Karpas-422 (cell line): ENCODE data around the gene LY86. TPM values are rescaled to one million over a fixed set of nuclear protein-coding genes. Genes with fewer than 3 reads are reported as not detected.

Experiments
- DNase-seq: peaks from one replicate; pipeline ENCODE4 v3.0.0-alpha.2; 2015
- H2AFZ ChIP-seq: fragments of 200-600 bp; sonication (generic); 2 replicates; pipeline ENCODE4 v1.6.1; 2014; ENCODE audit warnings: antibody characterized with exemption, low read length, mixed read lengths
- H3K27ac ChIP-seq: fragments of 200-600 bp; sonication (generic); 2 replicates; pipeline ENCODE4 v1.5.1; 2014; ENCODE audit warnings: mild to moderate bottlenecking, low read length, moderate library complexity
- H3K27me3 ChIP-seq: fragments of 200-600 bp; sonication (generic); 2 replicates; pipeline ENCODE4 v1.6.1; 2014; ENCODE audit warnings: low read length, mixed read lengths
- H3K36me3 ChIP-seq: fragments of 200-600 bp; sonication (generic); 2 replicates; pipeline ENCODE4 v1.6.1; 2014; ENCODE audit warnings: low read length, mixed read lengths; ENCODE audit not compliant: insufficient read depth
- H3K4me1 ChIP-seq: fragments of 200-600 bp; sonication (generic); 2 replicates; pipeline ENCODE4 v1.6.1; 2014; ENCODE audit warnings: mild to moderate bottlenecking, low read length, mixed read lengths
- H3K4me2 ChIP-seq: fragments of 200-600 bp; sonication (generic); 2 replicates; pipeline ENCODE4 v1.6.1; 2014; ENCODE audit warnings: low read length, low read depth, mild to moderate bottlenecking; ENCODE audit not compliant: poor library complexity, severe bottlenecking
- H3K4me3 ChIP-seq: fragments of 200-600 bp; sonication (generic); 2 replicates; pipeline ENCODE4 v1.5.1; 2014; ENCODE audit warnings: mild to moderate bottlenecking, antibody characterized with exemption, low read length, mixed read lengths
- H3K79me2 ChIP-seq: fragments of 200-600 bp; sonication (generic); 2 replicates; pipeline ENCODE4 v1.6.1; 2014; ENCODE audit warnings: mild to moderate bottlenecking, low read length, mixed read lengths
- H3K9ac ChIP-seq: fragments of 200-600 bp; sonication (generic); 2 replicates; pipeline ENCODE4 v1.6.0; 2014; ENCODE audit warnings: low read length
- H3K9me2 ChIP-seq: fragments of 200-600 bp; sonication (generic), shearing (Covaris generic); replicated peaks from 2 replicates; pipeline ENCODE4 v1.6.0; 2014; ENCODE audit warnings: mild to moderate bottlenecking, low read length, moderate library complexity; ENCODE audit not compliant: insufficient read depth
- H3K9me3 ChIP-seq: fragments of 300-700, 200-600 bp; sonication (generic); 2 replicates; pipeline ENCODE4 v1.6.1; 2014; ENCODE audit warnings: low read length, mixed read lengths
- H4K20me1 ChIP-seq: fragments of 200-600 bp; sonication (generic); 2 replicates; pipeline ENCODE4 v1.6.1; 2014; ENCODE audit warnings: mild to moderate bottlenecking, antibody characterized with exemption, low read length, low read depth; ENCODE audit not compliant: insufficient read depth
- total RNA-seq: library from RNA; depleted of rRNA; stranded (reverse); fragments of >200 nt; shearing (Covaris generic); gene quantifications from 2 replicates; pipeline ENCODE4 v1.2.3, GENCODE V29; 2014; ENCODE audit warnings: low replicate concordance

LY86 gene
- total RNA-seq, 1 experiment from 2014 or later, result 187 TPM

DNA sequence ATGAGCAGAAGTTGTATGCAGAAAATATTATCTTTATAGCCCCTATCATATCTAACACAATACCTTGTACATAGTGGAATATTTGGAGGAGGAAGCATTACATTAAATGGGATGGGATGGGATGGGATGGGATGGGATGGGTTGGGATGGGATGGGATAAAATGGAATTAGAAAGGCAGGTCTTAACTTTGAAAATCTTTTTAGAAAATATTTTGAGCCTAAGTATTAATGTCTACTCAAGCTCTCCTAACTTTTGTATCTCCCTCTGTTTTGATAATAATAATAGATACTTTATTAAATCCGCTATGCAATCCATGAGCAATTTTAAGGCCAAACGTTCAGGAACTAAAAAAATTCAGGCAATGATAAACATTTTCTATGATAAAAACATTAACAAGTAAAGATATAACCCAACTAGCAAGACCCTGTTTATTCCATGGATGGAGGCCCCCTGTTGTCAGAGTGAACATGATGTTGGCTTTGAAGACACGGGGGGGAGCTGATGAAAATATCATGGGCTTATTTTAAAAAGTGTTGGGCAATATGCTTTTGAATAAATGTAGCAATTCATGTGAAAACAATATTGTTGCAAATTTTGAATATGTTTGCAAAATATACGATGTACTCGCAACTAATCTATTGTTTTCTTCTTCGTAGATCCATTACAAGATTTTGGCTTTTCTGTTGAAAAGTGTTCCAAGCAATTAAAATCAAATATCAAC is 35.9 kb downstream of the LY86 start:
- H3K4me3 ChIP-seq, result no peak overlapping the region
- no peaks in the 10 kb centered on the region for H3K9me2 ChIP-seq
- H3K9ac ChIP-seq, result no peak overlapping the region
- peaks cover 3% of the 10 kb centered on the region; the same call in 1 of the 2 replicates for H3K79me2 ChIP-seq
- H3K27ac ChIP-seq, result no peak overlapping the region
- no peaks in the 10 kb centered on the region for H3K9me3 ChIP-seq
- no peak overlapping the region for H2AFZ ChIP-seq
- no peak overlapping the region for H3K4me2 ChIP-seq
- DNase-seq, result no peak
- peaks cover 39% of the 10 kb centered on the region; the same call in 1 of the 2 replicates for H3K36me3 ChIP-seq
- H4K20me1 ChIP-seq, result no peaks in the 10 kb centered on the region
- H3K27me3 ChIP-seq, result no peaks in the 10 kb centered on the region
- 0 out of 2 replicates have a peak, but pooled peaks cover 5% of the 10 kb centered on the region for H3K4me1 ChIP-seq

- 0 out of 2 replicates have a peak, but pooled peaks cover 5% of the 10 kb centered on the region for H3K4me1 ChIP-seq
- H3K9me3 ChIP-seq, result no peaks in the 10 kb centered on the region
- H3K9ac ChIP-seq, result no peak overlapping the region
- no peaks in the 10 kb centered on the region for H3K27me3 ChIP-seq
- no peak for DNase-seq
- peaks cover 49% of the 10 kb centered on the region; the same call in 1 of the 2 replicates for H3K36me3 ChIP-seq
- H3K27ac ChIP-seq, result no peak overlapping the region
- no peaks in the 10 kb centered on the region for H3K9me2 ChIP-seq
- no peak overlapping the region for H3K4me2 ChIP-seq
- no peaks in the 10 kb centered on the region for H4K20me1 ChIP-seq
- H3K79me2 ChIP-seq, result peaks cover 2% of the 10 kb centered on the region; the same call in 1 of the 2 replicates
- H3K4me3 ChIP-seq, result no peak overlapping the region
- H2AFZ ChIP-seq, result no peak overlapping the region
Observed at GRCh38 chr6:6626187-6626586, 37.7 kb downstream of the LY86 start.

- no peaks in the 10 kb centered on the region for H3K9me2 ChIP-seq
- no peak for DNase-seq
- H4K20me1 ChIP-seq, result no peaks in the 10 kb centered on the region
- no peaks in the 10 kb centered on the region for H3K79me2 ChIP-seq
- no peaks in the 10 kb centered on the region for H3K9me3 ChIP-seq
- H3K9ac ChIP-seq, result no peak overlapping the region
- 0 out of 2 replicates have a peak, but pooled peaks cover 4% of the 10 kb centered on the region for H3K4me1 ChIP-seq
- no peaks in the 10 kb centered on the region for H3K27me3 ChIP-seq
- H3K36me3 ChIP-seq, result peaks cover 54% of the 10 kb centered on the region
- no peak overlapping the region for H2AFZ ChIP-seq
- no peak overlapping the region for H3K27ac ChIP-seq
- H3K4me3 ChIP-seq, result no peak overlapping the region
- no peak overlapping the region for H3K4me2 ChIP-seq
Observed at GRCh38 chr6:6629402-6629801, 40.9 kb downstream of the LY86 start.

GRCh38 chr6:6631053-6631452 is 42.5 kb downstream of the LY86 start:
- no peak overlapping the region for H2AFZ ChIP-seq
- no peak overlapping the region for H3K4me3 ChIP-seq
- no peaks in the 10 kb centered on the region for H3K9me2 ChIP-seq
- H4K20me1 ChIP-seq, result no peaks in the 10 kb centered on the region
- H3K27ac ChIP-seq, result no peak overlapping the region
- peaks cover 12% of the 10 kb centered on the region for H3K4me1 ChIP-seq
- DNase-seq, result no peak
- no peaks in the 10 kb centered on the region for H3K27me3 ChIP-seq
- no peaks in the 10 kb centered on the region for H3K79me2 ChIP-seq
- no peak overlapping the region for H3K9ac ChIP-seq
- H3K4me2 ChIP-seq, result no peak overlapping the region
- no peaks in the 10 kb centered on the region for H3K9me3 ChIP-seq
- peaks cover 50% of the 10 kb centered on the region for H3K36me3 ChIP-seq

- peaks cover 54% of the 10 kb centered on the region for H3K36me3 ChIP-seq
- H4K20me1 ChIP-seq, result no peaks in the 10 kb centered on the region
- no peaks in the 10 kb centered on the region for H3K9me2 ChIP-seq
- DNase-seq, result no peak
- no peak overlapping the region for H3K4me3 ChIP-seq
- no peak overlapping the region for H3K4me2 ChIP-seq
- no peak overlapping the region for H3K9ac ChIP-seq
- no peaks in the 10 kb centered on the region for H3K79me2 ChIP-seq
- no peaks in the 10 kb centered on the region for H3K9me3 ChIP-seq
- no peaks in the 10 kb centered on the region for H3K27me3 ChIP-seq
- H3K4me1 ChIP-seq, result peaks cover 12% of the 10 kb centered on the region
- no peak overlapping the region for H2AFZ ChIP-seq
- no peak overlapping the region for H3K27ac ChIP-seq
Observed at GRCh38 chr6:6631534-6632276, 43.2 kb downstream of the LY86 start.

DNA sequence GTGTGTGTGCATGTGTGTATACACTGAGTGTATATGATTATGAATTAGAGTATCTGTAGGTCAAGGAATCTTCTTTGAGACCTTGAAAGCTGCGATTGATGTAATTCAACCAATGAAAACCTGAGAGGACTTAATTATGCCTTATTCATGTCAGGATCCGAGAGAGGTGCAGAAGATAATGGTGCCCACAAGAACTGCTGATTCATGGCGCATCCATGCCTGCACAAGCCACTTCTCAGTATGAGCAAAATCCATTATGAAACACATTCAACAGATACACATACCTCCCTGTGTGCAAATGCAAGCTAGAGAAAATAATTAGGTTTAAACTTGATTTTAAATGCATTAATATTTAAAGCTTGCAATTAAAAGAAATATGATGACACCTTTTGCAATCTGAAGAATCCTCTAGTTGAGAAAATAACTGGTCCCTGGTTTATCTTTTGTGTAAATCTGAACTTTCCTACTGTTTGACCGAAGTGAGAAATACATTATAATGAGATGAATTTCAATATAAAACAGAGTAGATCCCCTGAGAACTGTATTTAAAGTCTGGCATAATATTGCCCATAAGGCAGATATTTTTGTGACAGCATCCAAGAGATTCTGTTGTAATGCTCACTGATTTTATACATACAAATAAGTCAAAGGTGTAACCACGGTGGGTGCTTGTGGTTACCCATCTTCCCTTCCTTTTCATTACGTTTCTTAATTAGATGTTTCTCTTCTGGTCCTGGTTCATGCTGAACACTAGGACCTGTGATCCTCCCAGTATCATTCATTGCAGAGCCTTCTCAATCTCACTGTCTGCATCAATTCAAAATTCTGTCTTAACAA is 45.6 kb downstream of the LY86 start:
- H3K79me2 ChIP-seq, result no peaks in the 10 kb centered on the region
- H4K20me1 ChIP-seq, result no peaks in the 10 kb centered on the region
- H3K4me1 ChIP-seq, result peaks cover 12% of the 10 kb centered on the region
- no peaks in the 10 kb centered on the region for H3K9me3 ChIP-seq
- no peak overlapping the region for H3K9ac ChIP-seq
- no peak overlapping the region for H3K4me3 ChIP-seq
- H3K9me2 ChIP-seq, result no peaks in the 10 kb centered on the region
- peaks cover 39% of the 10 kb centered on the region for H3K36me3 ChIP-seq
- H2AFZ ChIP-seq, result no peak overlapping the region
- no peak overlapping the region; the same call in 1 of the 2 replicates for H3K27ac ChIP-seq
- H3K27me3 ChIP-seq, result no peaks in the 10 kb centered on the region
- no peak for DNase-seq
- no peak overlapping the region for H3K4me2 ChIP-seq

GRCh38 chr6:6634735-6635075 is 46.2 kb downstream of the LY86 start:
- Histone ChIP-seq H3K9ac (no peak overlapping the region), H3K27me3 (no peaks in the 10 kb centered on the region), H4K20me1 (no peaks in the 10 kb centered on the region), H3K79me2 (no peaks in the 10 kb centered on the region), H2AFZ (no peak overlapping the region), H3K4me2 (no peak overlapping the region), H3K4me1 (peaks cover 12% of the 10 kb centered on the region), H3K27ac (no peak overlapping the region), H3K9me3 (no peaks in the 10 kb centered on the region), H3K36me3 (peaks cover 39% of the 10 kb centered on the region), H3K4me3 (no peak overlapping the region), H3K9me2 (no peaks in the 10 kb centered on the region)
- DNase-seq, result no peak

DNA sequence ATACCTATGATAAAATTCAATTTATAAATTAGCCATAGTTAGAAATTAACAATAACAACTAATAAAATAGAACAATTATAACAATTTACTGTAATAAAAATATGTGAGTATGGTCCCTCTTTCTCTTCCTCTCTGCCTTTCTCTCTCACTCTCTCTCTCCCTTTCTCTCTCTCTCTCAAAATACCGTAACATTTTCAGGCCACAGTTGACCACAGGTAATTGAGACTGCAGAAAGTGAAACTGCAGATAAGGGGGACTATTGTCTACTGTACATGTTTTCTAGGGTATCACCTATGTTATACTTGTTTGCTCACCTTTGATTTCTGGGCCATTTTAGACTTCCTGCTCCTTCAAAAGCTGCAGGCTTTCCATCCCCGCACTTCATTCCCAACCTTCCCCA is 46.8 kb downstream of the LY86 start:
- Histone ChIP-seq H3K9me2 (no peaks in the 10 kb centered on the region), H4K20me1 (no peaks in the 10 kb centered on the region), H3K27me3 (no peaks in the 10 kb centered on the region), H3K4me1 (peaks cover 12% of the 10 kb centered on the region), H3K36me3 (peaks cover 37% of the 10 kb centered on the region), H3K9me3 (no peaks in the 10 kb centered on the region), H3K27ac (no peak overlapping the region), H2AFZ (no peak overlapping the region), H3K9ac (no peak overlapping the region), H3K4me3 (no peak overlapping the region), H3K79me2 (no peaks in the 10 kb centered on the region), H3K4me2 (no peak overlapping the region)
- no peak for DNase-seq
